IMR-90 (cell line): ENCODE results near the gene CRHBP. TPM values are rescaled to one million over a fixed set of nuclear protein-coding genes. Genes with fewer than 3 reads are reported as not detected.

Experiments
- ATAC-seq: fragments of 200-7000 bp; cut with Tn5 transposase; 2 replicates; pipeline ENCODE4 v1.9.1; 2020; ENCODE audit warnings: low read depth, mild to moderate bottlenecking, moderate library complexity
- BruUV-seq: library from RNA; stranded (reverse); fragments of 400-500 nt; replicated peaks from 2 replicates; lab custom pipeline; 2021; lab: Mats Ljungman, UMichigan
- CTCF ChIA-PET: fragments of 300-600 bp; formaldehyde crosslinking; extraction: SDS; loops from one replicate; lab custom pipeline; 2021; ENCODE audit warnings: antibody characterized with exemption; lab: Yijun Ruan, JAX
- POLR2A ChIA-PET: fragments of 300-600 bp; sonication (Branson Sonifier 250); formaldehyde crosslinking; loops from one replicate; lab custom pipeline; 2022; ENCODE audit warnings: antibody characterized with exemption; ENCODE audit not compliant: unreplicated experiment; lab: Charles Lee
- DNase-seq: peaks from one replicate; pipeline ENCODE4 v3.0.0; 2013
- H2AFZ ChIP-seq: replicated peaks from 2 replicates; pipeline ENCODE3; 2013; ENCODE audit warnings: low read length, mild to moderate bottlenecking; ENCODE audit not compliant: poor library complexity
- H2AK5ac ChIP-seq: 2 replicates; pipeline ENCODE4 v1.6.1; 2013; ENCODE audit warnings: low read depth, low read length, inconsistent platforms
- H2AK9ac ChIP-seq: replicated peaks from 2 replicates; pipeline ENCODE3; 2013; ENCODE audit warnings: mild to moderate bottlenecking, low read depth, low read length, moderate library complexity; ENCODE audit not compliant: poor library complexity
- H2BK120ac ChIP-seq: 2 replicates; pipeline ENCODE4 v1.6.1; 2013; ENCODE audit warnings: low read depth, low read length, inconsistent platforms
- H2BK15ac ChIP-seq: 3 replicates; pipeline ENCODE4 v1.6.1; 2013; ENCODE audit warnings: low read depth, low read length, inconsistent platforms
- H2BK20ac ChIP-seq: 2 replicates; pipeline ENCODE4 v1.6.1; 2013; ENCODE audit warnings: low read depth, mild to moderate bottlenecking, inconsistent platforms, low read length, moderate library complexity
- H2BK5ac ChIP-seq: 2 replicates; pipeline ENCODE4 v1.6.1; 2013; ENCODE audit warnings: mild to moderate bottlenecking, low read depth, low read length, inconsistent platforms; ENCODE audit not compliant: poor library complexity, severe bottlenecking
- H3K14ac ChIP-seq: replicated peaks from 2 replicates; pipeline ENCODE4 v1.6.1; 2013; ENCODE audit warnings: low read depth, low read length, inconsistent platforms
- H3K18ac ChIP-seq: 2 replicates; pipeline ENCODE4 v1.6.1; 2013; ENCODE audit warnings: low read depth, low read length, control low read depth
- H3K23ac ChIP-seq: 2 replicates; pipeline ENCODE4 v1.6.1; 2013; ENCODE audit warnings: low read depth, low read length, inconsistent platforms
- H3K27ac ChIP-seq: 2 replicates; pipeline ENCODE4 v1.5.1; 2013; ENCODE audit warnings: mild to moderate bottlenecking, control low read depth, low read length; ENCODE audit not compliant: insufficient read depth
- H3K27me3 ChIP-seq: 2 replicates; pipeline ENCODE4 v1.6.1; 2013; ENCODE audit warnings: low read length; ENCODE audit not compliant: control insufficient read depth, insufficient read depth
- H3K36me3 ChIP-seq: 2 replicates; pipeline ENCODE4 v1.6.1; 2013; ENCODE audit warnings: low read length, mixed read lengths; ENCODE audit not compliant: control insufficient read depth, insufficient read depth
- H3K4ac ChIP-seq: 2 replicates; pipeline ENCODE4 v1.6.1; 2013; ENCODE audit warnings: low read depth, low read length, inconsistent platforms
- H3K4me1 ChIP-seq: 2 replicates; pipeline ENCODE4 v1.6.1; 2013; ENCODE audit warnings: low read length, mixed read lengths; ENCODE audit not compliant: control insufficient read depth, insufficient read depth
- H3K4me2 ChIP-seq: 2 replicates; pipeline ENCODE4 v1.6.1; 2013; ENCODE audit warnings: low read depth, mild to moderate bottlenecking, control low read depth, low read length, moderate library complexity
- H3K4me3 ChIP-seq: 2 replicates; pipeline ENCODE4 v1.5.1; 2013; ENCODE audit warnings: low read depth, mild to moderate bottlenecking, control low read depth, low read length, moderate library complexity; ENCODE audit not compliant: insufficient read depth
- H3K56ac ChIP-seq: 2 replicates; pipeline ENCODE4 v1.6.1; 2013; ENCODE audit warnings: low read length, inconsistent platforms; ENCODE audit not compliant: insufficient read depth; ENCODE audit errors: extremely low read depth
- H3K79me1 ChIP-seq, 2 experiments: 2 replicates each; pipeline ENCODE4 v1.6.1; 2013; ENCODE audit warnings: low read length in 2 of 2, inconsistent platforms in 1 of 2, low read depth in 1 of 2
- H3K9ac ChIP-seq: 2 replicates; pipeline ENCODE4 v1.6.1; 2013; ENCODE audit warnings: low read depth, low read length, control low read depth
- H3K9me1 ChIP-seq: 2 replicates; pipeline ENCODE4 v1.6.1; 2013; ENCODE audit warnings: low read length, inconsistent platforms; ENCODE audit not compliant: insufficient read depth
- H3K9me3 ChIP-seq: 2 replicates; pipeline ENCODE4 v1.6.1; 2013; ENCODE audit warnings: low read length; ENCODE audit not compliant: control insufficient read depth, insufficient read depth
- H4K20me1 ChIP-seq: 2 replicates; pipeline ENCODE4 v1.6.1; 2013; ENCODE audit warnings: low read length, inconsistent platforms; ENCODE audit not compliant: insufficient read depth
- H4K5ac ChIP-seq: 2 replicates; pipeline ENCODE4 v1.6.1; 2013; ENCODE audit warnings: mild to moderate bottlenecking, low read depth, low read length, control low read depth
- H4K8ac ChIP-seq, 2 experiments: 2 replicates each; pipeline ENCODE4 v1.6.1; 2013; ENCODE audit warnings: low read depth in 2 of 2, low read length in 2 of 2, control low read depth in 1 of 2, inconsistent platforms in 1 of 2
- H4K91ac ChIP-seq: 2 replicates; pipeline ENCODE4 v1.6.1; 2013; ENCODE audit warnings: low read depth, low read length, inconsistent platforms; ENCODE audit not compliant: insufficient read depth
- BHLHE40 ChIP-seq: fragments of 150-350 bp; IDR thresholded peaks from 2 replicates; pipeline ENCODE4 v1.6.1; 2016; ENCODE audit warnings: mild to moderate bottlenecking, low read depth, low read length
- CEBPB ChIP-seq: IDR thresholded peaks from 2 replicates; pipeline ENCODE4 v1.6.1; 2012; ENCODE audit warnings: low read depth, low read length, improper control_type of control experiment
- CHD1 ChIP-seq: IDR thresholded peaks from 2 replicates; pipeline ENCODE4 v1.6.1; 2012; ENCODE audit warnings: low read depth, low read length, improper control_type of control experiment
- CTCF ChIP-seq: conservative IDR thresholded peaks from 2 replicates; pipeline ENCODE4 v1.5.1; 2012; ENCODE audit warnings: mild to moderate bottlenecking, low read depth, low read length, improper control_type of control experiment
- ELK1 ChIP-seq: fragments of 150-350 bp; IDR thresholded peaks from 2 replicates; pipeline ENCODE4 v1.6.1; 2016; ENCODE audit warnings: low read depth, mild to moderate bottlenecking, low read length, moderate library complexity, borderline replicate concordance
- FOS ChIP-seq: fragments of 150-350 bp; IDR thresholded peaks from 2 replicates; pipeline ENCODE4 v1.6.1; 2016; ENCODE audit warnings: low read depth, low read length
- MAFK ChIP-seq: IDR thresholded peaks from 2 replicates; pipeline ENCODE4 v1.6.1; 2012; ENCODE audit warnings: low read depth, low read length, improper control_type of control experiment
- MAZ ChIP-seq: IDR thresholded peaks from 2 replicates; pipeline ENCODE4 v1.6.1; 2012; ENCODE audit warnings: low read depth, mild to moderate bottlenecking, low read length, improper control_type of control experiment, moderate library complexity, borderline replicate concordance
- MXI1 ChIP-seq: IDR thresholded peaks from 2 replicates; pipeline ENCODE4 v1.6.1; 2012; ENCODE audit warnings: low read depth, mild to moderate bottlenecking, low read length, moderate library complexity, borderline replicate concordance
- NFE2L2 ChIP-seq: fragments of 150-350 bp; IDR thresholded peaks from 2 replicates; pipeline ENCODE4 v1.6.1; 2016; ENCODE audit warnings: low read depth, mild to moderate bottlenecking, low read length
- POLR2A ChIP-seq: IDR thresholded peaks from 2 replicates; pipeline ENCODE4 v1.6.1; 2012; ENCODE audit warnings: mild to moderate bottlenecking, low read depth, low read length
- RAD21 ChIP-seq: IDR thresholded peaks from 2 replicates; pipeline ENCODE4 v1.6.1; 2012; ENCODE audit warnings: low read length, improper control_type of control experiment
- RCOR1 ChIP-seq: IDR thresholded peaks from 2 replicates; pipeline ENCODE4 v1.6.1; 2012; ENCODE audit warnings: mild to moderate bottlenecking, low read length, improper control_type of control experiment; ENCODE audit not compliant: insufficient replicate concordance
- RFX5 ChIP-seq: IDR thresholded peaks from 2 replicates; pipeline ENCODE4 v1.8.0; 2012; ENCODE audit warnings: low read depth, mild to moderate bottlenecking, low read length, moderate library complexity
- SMC3 ChIP-seq: fragments of 150-350 bp; IDR thresholded peaks from 2 replicates; pipeline ENCODE4 v1.6.1; 2016; ENCODE audit warnings: low read depth, mild to moderate bottlenecking, antibody characterized with exemption, low read length, moderate library complexity
- USF2 ChIP-seq: fragments of 150-350 bp; IDR thresholded peaks from 2 replicates; pipeline ENCODE4 v1.6.1; 2017; ENCODE audit warnings: mild to moderate bottlenecking, antibody characterized with exemption, low read length, low read depth
- WGBS, 2 experiments: methylation state at CpG; one replicate each; pipeline versions ENCODE4 v1.1.5 to v1.1.7; 2013; ENCODE audit warnings: missing lambda C conversion rate in 2 of 2; ENCODE audit not compliant: insufficient read length in 1 of 2; ENCODE audit errors: extremely low coverage in 2 of 2; 5-methylcytosine and 5-hydroxymethylcytosine counted together
- dilution Hi-C: fragments of 300-500 bp; cut with HindIII; formaldehyde crosslinking; loops from one replicate; pipeline ENCODE4 v1.14.3; 2018; ENCODE audit warnings: low sequenced_read_pairs; ENCODE audit not compliant: unreplicated experiment
- in situ Hi-C: fragments of 300-500 bp; cut with MboI; formaldehyde crosslinking; loops from 3 replicates; pipeline ENCODE4 v1.14.3; 2019; ENCODE audit warnings: low sequenced_read_pairs, inconsistent platforms, mixed read lengths
- intact Hi-C: fragments of 100-400 bp; cut with micrococcal nuclease; formaldehyde crosslinking; loops from 2 replicates; pipeline ENCODE4 v1.10.0; 2022
- polyA plus RNA-seq, 3 experiments: library from polyadenylated mRNA; depleted of rRNA; stranded (reverse); fragments of >200 nt; gene quantifications; 2 replicates each; pipeline ENCODE4 v1.2.3, GENCODE V29; 2012; ENCODE audit warnings: low replicate concordance in 1 of 3
- total RNA-seq: library from RNA; depleted of rRNA; stranded (reverse); fragments of >200 nt; gene quantifications from 2 replicates; pipeline ENCODE4 v1.2.3, GENCODE V29; 2012

The CRHBP gene
- total and polyA plus RNA-seq, 2 of the 4 experiments (the other 2 are of a cell fraction): 0.09 TPM; not detected in 1

- Histone ChIP-seq H2AFZ (no peak overlapping the region), H3K4me3 (no peak overlapping the region), H2BK5ac (no peak overlapping the region), H3K56ac (no peak overlapping the region), H3K79me1 (no peaks in the 10 kb centered on the region), H4K8ac (no peak overlapping the region), H3K36me3 (no peaks in the 10 kb centered on the region), H3K27me3 (no peaks in the 10 kb centered on the region; the same call in 1 of the 2 replicates), H4K20me1 (no peaks in the 10 kb centered on the region), H2BK15ac (no peak overlapping the region), H2AK9ac (no peak overlapping the region), H3K9me1 (no peaks in the 10 kb centered on the region), H3K4me2 (no peak overlapping the region), H3K9ac (no peak overlapping the region), H3K4ac (no peak overlapping the region), H3K23ac (no peak overlapping the region), H3K9me3 (no peaks in the 10 kb centered on the region), H2BK120ac (no peak overlapping the region), H3K14ac (no peak overlapping the region), H3K27ac (no peak overlapping the region), H2AK5ac (no peak overlapping the region), H4K5ac (no peak overlapping the region), H3K4me1 (no peaks in the 10 kb centered on the region), H3K18ac (no peak overlapping the region), H2BK20ac (no peak overlapping the region), H4K91ac (no peak overlapping the region)
- in situ Hi-C loops (no loop called here), intact Hi-C loops (no loop called here), dilution Hi-C loops (no loop called here)
- no TSS peak for BruUV-seq
- TF ChIP-seq NFE2L2: no peak
- no peak for TF ChIP-seq RAD21
- TF ChIP-seq POLR2A: no peak
- no peak for TF ChIP-seq SMC3
- TF ChIP-seq BHLHE40: no peak
- no peak for TF ChIP-seq CTCF
- no peak for TF ChIP-seq CEBPB
- no peak for TF ChIP-seq MAZ
- no peak for TF ChIP-seq CHD1
- TF ChIP-seq RFX5: no peak
- TF ChIP-seq RCOR1: no peak
- TF ChIP-seq MAFK: no peak
- TF ChIP-seq ELK1: no peak
- TF ChIP-seq MXI1: no peak
- no peak for TF ChIP-seq FOS
- TF ChIP-seq USF2: no peak
- ATAC-seq (no peak), DNase-seq (no peak)
- WGBS, 2 experiments: no CpG with 5 or more reads among the region's 2 CpGs
- CTCF ChIA-PET: no interaction called here
- POLR2A ChIA-PET: interaction anchor here (0.6 kb wide), 1 partner anchor 377 kb away, joined by 3 read pairs; no protein-coding TSS in a partner anchor
Measured at GRCh38 chr5:76982450-76982849, 29.6 kb downstream of the CRHBP start.
